ENCODE measurements around the gene ARL14. TPM values are rescaled to one million over a fixed set of nuclear protein-coding genes. Genes with fewer than 3 reads are reported as not detected.
A peak's percentile ranks its signal among the peaks of the same experiment; 100 is the strongest.

Gene ARL14
- total RNA-seq, 1 donor from 2014 or later, result 0.16 TPM

DNA sequence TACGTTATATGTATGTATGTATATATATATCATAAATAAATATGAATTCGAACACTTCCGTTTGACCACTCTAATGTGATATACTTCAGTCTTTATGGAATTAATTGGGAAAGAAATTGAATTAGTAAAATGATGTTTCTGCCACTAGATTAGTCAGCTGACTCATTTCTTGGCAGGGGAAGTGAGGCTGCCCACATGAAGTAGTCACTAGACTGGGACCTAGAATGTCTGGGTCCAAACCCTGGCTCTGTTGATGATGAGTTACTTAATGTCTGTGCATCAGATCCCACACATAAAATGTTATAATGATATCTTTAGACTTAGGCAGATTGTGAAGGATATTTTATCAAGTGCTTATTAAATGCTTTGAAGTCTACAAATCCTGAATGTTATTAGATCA lies 27.4 kb upstream of the ARL14 start:
- Mint-ChIP-seq H3K27ac (ENCODE audit: unreplicated experiment) (no peak overlapping the region), H3K9me3 (ENCODE audit: unreplicated experiment) (no peaks in the 10 kb centered on the region), H3K27me3 (ENCODE audit: low read depth, unreplicated experiment) (no peaks in the 10 kb centered on the region), H3K4me3 (ENCODE audit: unreplicated experiment) (no peak overlapping the region), H3K36me3 (ENCODE audit: low read depth, unreplicated experiment) (no peaks in the 10 kb centered on the region), H3K4me1 (ENCODE audit: low read depth, unreplicated experiment) (no peaks in the 10 kb centered on the region)
- H3K4me3 ChIP-seq (ENCODE audit: insufficient read depth, low read depth, low read length), result no peak overlapping the region
- DNase-seq (ENCODE audit: low read depth) (peak; percentile 59), FAIRE-seq (no peak)
- no peaks in the 10 kb centered on the region for H3K27me3 ChIP-seq (ENCODE audit: insufficient read depth, low read length)
- no peak overlapping the region for H3K27ac ChIP-seq (ENCODE audit: low read depth, low read length)
- no peaks in the 10 kb centered on the region for H4K20me1 ChIP-seq (ENCODE audit: insufficient read depth, low read length)
- H3K4me1 ChIP-seq (ENCODE audit: insufficient read depth, low read length), result peaks cover 3% of the 10 kb centered on the region
- TF ChIP-seq, protein P1, sequence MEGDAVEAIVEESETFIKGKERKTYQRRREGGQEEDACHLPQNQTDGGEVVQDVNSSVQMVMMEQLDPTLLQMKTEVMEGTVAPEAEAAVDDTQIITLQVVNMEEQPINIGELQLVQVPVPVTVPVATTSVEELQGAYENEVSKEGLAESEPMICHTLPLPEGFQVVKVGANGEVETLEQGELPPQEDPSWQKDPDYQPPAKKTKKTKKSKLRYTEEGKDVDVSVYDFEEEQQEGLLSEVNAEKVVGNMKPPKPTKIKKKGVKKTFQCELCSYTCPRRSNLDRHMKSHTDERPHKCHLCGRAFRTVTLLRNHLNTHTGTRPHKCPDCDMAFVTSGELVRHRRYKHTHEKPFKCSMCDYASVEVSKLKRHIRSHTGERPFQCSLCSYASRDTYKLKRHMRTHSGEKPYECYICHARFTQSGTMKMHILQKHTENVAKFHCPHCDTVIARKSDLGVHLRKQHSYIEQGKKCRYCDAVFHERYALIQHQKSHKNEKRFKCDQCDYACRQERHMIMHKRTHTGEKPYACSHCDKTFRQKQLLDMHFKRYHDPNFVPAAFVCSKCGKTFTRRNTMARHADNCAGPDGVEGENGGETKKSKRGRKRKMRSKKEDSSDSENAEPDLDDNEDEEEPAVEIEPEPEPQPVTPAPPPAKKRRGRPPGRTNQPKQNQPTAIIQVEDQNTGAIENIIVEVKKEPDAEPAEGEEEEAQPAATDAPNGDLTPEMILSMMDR (IDR thresholded peaks at IDR 0.05; ENCODE audit: insufficient read depth, low read depth, low read length), result no peak
- TF ChIP-seq EZH2 (IDR thresholded peaks at IDR 0.05; ENCODE audit: insufficient read depth, low read length), result no peak
- no peaks in the 10 kb centered on the region for H3K36me3 ChIP-seq (ENCODE audit: insufficient read depth, low read length)
- H3K9me3 ChIP-seq (ENCODE audit: insufficient read depth, low read depth, low read length), result no peaks in the 10 kb centered on the region
- no peak overlapping the region for H2AFZ ChIP-seq (ENCODE audit: low read depth, low read length)
- no peaks in the 10 kb centered on the region for H3K79me2 ChIP-seq (ENCODE audit: insufficient read depth, low read length)
- H3K4me2 ChIP-seq (ENCODE audit: low read length), result no peak overlapping the region
- no peak overlapping the region for H3K9ac ChIP-seq (ENCODE audit: low read length)

DNA sequence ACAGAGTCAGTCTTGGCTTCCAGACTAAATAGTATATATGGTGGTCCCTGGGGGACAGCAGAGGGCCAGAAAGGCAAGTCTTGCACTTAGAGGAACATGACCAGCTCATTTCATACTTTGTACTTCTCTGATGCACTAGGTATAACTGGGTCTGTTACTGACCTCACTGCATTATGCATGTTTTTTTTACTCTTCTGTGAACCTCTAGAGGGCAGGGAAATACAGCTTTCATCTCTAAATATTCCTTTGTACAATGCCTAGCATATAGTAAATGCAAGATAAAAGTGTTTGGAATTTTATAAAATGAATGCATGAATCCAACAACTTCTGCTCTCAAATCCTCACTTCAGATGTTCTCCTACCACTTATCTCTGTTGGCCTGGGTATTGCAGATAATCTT lies 23.4 kb upstream of the ARL14 start:
- H3K9me3 Mint-ChIP-seq (ENCODE audit: unreplicated experiment), result peaks cover 2% of the 10 kb centered on the region
- FAIRE-seq, result no peak
- H3K27me3 Mint-ChIP-seq (ENCODE audit: low read depth, unreplicated experiment), result no peaks in the 10 kb centered on the region
- H3K27ac ChIP-seq (ENCODE audit: low read depth, low read length), result no peak overlapping the region
- H3K27me3 ChIP-seq (ENCODE audit: insufficient read depth, low read length), result no peaks in the 10 kb centered on the region
- no peak overlapping the region for H3K9ac ChIP-seq (ENCODE audit: low read length)
- H3K27ac Mint-ChIP-seq (ENCODE audit: unreplicated experiment), result no peak overlapping the region
- H3K4me1 Mint-ChIP-seq (ENCODE audit: low read depth, unreplicated experiment), result peaks cover 3% of the 10 kb centered on the region
- no peak overlapping the region for H3K4me2 ChIP-seq (ENCODE audit: low read length)
- DNase-seq (ENCODE audit: low read depth), result no peak
- H4K20me1 ChIP-seq (ENCODE audit: insufficient read depth, low read length), result no peaks in the 10 kb centered on the region
- no peaks in the 10 kb centered on the region for H3K9me3 ChIP-seq (ENCODE audit: insufficient read depth, low read depth, low read length)
- H3K79me2 ChIP-seq (ENCODE audit: insufficient read depth, low read length), result no peaks in the 10 kb centered on the region
- H3K4me1 ChIP-seq (ENCODE audit: insufficient read depth, low read length), result peaks cover 3% of the 10 kb centered on the region
- H3K36me3 ChIP-seq (ENCODE audit: insufficient read depth, low read length), result no peaks in the 10 kb centered on the region
- H3K36me3 Mint-ChIP-seq (ENCODE audit: low read depth, unreplicated experiment), result no peaks in the 10 kb centered on the region
- no peak overlapping the region for H3K4me3 Mint-ChIP-seq (ENCODE audit: unreplicated experiment)
- no peak overlapping the region for H2AFZ ChIP-seq (ENCODE audit: low read depth, low read length)
- no peak overlapping the region for H3K4me3 ChIP-seq (ENCODE audit: insufficient read depth, low read depth, low read length)
- TF ChIP-seq, protein P1 (IDR thresholded peaks at IDR 0.05; ENCODE audit: insufficient read depth, low read depth, low read length), result no peak
- no peak for TF ChIP-seq EZH2 (IDR thresholded peaks at IDR 0.05; ENCODE audit: insufficient read depth, low read length)

DNA sequence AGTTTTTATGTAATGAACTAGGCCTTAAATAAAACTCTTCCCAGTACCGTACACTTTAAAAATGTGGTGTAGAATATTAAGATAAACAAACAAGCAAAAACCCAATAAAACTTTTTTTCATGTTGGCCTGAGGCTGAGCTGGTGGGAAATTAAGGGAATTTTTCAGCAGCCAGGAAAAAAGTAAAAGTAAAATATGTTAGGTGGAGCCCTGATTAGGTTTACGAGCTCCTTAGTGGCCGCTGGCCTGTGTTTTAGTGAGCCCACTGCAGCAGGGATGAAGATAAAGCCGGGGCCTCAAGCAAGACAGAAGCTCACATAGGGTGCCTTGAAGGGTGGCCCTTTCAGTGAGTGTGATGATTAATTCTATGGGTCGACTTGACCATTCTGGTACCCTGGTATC lies 16.1 kb upstream of the ARL14 start:
- H3K27me3 ChIP-seq (ENCODE audit: insufficient read depth, low read length), result no peaks in the 10 kb centered on the region
- H3K36me3 Mint-ChIP-seq (ENCODE audit: low read depth, unreplicated experiment), result no peaks in the 10 kb centered on the region
- H3K36me3 ChIP-seq (ENCODE audit: insufficient read depth, low read length), result no peaks in the 10 kb centered on the region
- no peak overlapping the region for H3K4me3 Mint-ChIP-seq (ENCODE audit: unreplicated experiment)
- no peaks in the 10 kb centered on the region for H3K79me2 ChIP-seq (ENCODE audit: insufficient read depth, low read length)
- DNase-seq (ENCODE audit: low read depth) (no peak), FAIRE-seq (no peak)
- H3K4me2 ChIP-seq (ENCODE audit: low read length), result no peak overlapping the region
- H3K9me3 ChIP-seq (ENCODE audit: insufficient read depth, low read depth, low read length), result no peaks in the 10 kb centered on the region
- H2AFZ ChIP-seq (ENCODE audit: low read depth, low read length), result no peak overlapping the region
- no peak overlapping the region for H3K27ac Mint-ChIP-seq (ENCODE audit: unreplicated experiment)
- peaks cover 11% of the 10 kb centered on the region for H3K4me1 Mint-ChIP-seq (ENCODE audit: low read depth, unreplicated experiment)
- H3K4me3 ChIP-seq (ENCODE audit: insufficient read depth, low read depth, low read length), result no peak overlapping the region
- H3K27me3 Mint-ChIP-seq (ENCODE audit: low read depth, unreplicated experiment), result no peaks in the 10 kb centered on the region
- H3K27ac ChIP-seq (ENCODE audit: low read depth, low read length), result no peak overlapping the region
- TF ChIP-seq, protein P1 (IDR thresholded peaks at IDR 0.05; ENCODE audit: insufficient read depth, low read depth, low read length), result no peak
- TF ChIP-seq EZH2 (IDR thresholded peaks at IDR 0.05; ENCODE audit: insufficient read depth, low read length), result no peak
- no peak overlapping the region for H3K9ac ChIP-seq (ENCODE audit: low read length)
- peaks cover 2% of the 10 kb centered on the region for H3K9me3 Mint-ChIP-seq (ENCODE audit: unreplicated experiment)
- no peaks in the 10 kb centered on the region for H4K20me1 ChIP-seq (ENCODE audit: insufficient read depth, low read length)
- peaks cover 6% of the 10 kb centered on the region for H3K4me1 ChIP-seq (ENCODE audit: insufficient read depth, low read length)

Data from astrocyte (in vitro differentiated cells and primary cell).